ENCODE measurements around the gene POP4.

The POP4 gene

GRCh38 chr19:29566496-29567054 lies 39.5 kb upstream of the POP4 start:
- H3K36me3 ChIP-seq (ENCODE audit: control insufficient read depth in 2 of 2, insufficient read depth in 2 of 2, low read length in 2 of 2) = no peaks in the 10 kb centered on the region
- H3K27ac ChIP-seq (ENCODE audit: low read length) = no peak overlapping the region
- H3K4me3 ChIP-seq (ENCODE audit: low read length in 2 of 2) = no peak overlapping the region
- H3K27me3 ChIP-seq (ENCODE audit: control insufficient read depth in 1 of 2, insufficient read depth in 2 of 2, low read length in 2 of 2) = peaks cover 8 to 21% of the 10 kb centered on the region in 2 donors
- no peaks in the 10 kb centered on the region for H3K9me3 ChIP-seq (ENCODE audit: control insufficient read depth in 2 of 2, low read length in 2 of 2)
- no peak overlapping the region for H3K9ac ChIP-seq (ENCODE audit: low read length in 2 of 2)
- no peaks in the 10 kb centered on the region for H3K4me1 ChIP-seq (ENCODE audit: control insufficient read depth, insufficient read depth, low read length)

GRCh38 chr19:29567366-29567915 lies 38.6 kb upstream of the POP4 start:
- Histone ChIP-seq H3K27ac (ENCODE audit: low read length) (no peak overlapping the region), H3K27me3 (ENCODE audit: control insufficient read depth in 1 of 2, insufficient read depth in 2 of 2, low read length in 2 of 2) (peaks cover 8 to 21% of the 10 kb centered on the region in 2 donors), H3K36me3 (ENCODE audit: control insufficient read depth in 2 of 2, insufficient read depth in 2 of 2, low read length in 2 of 2) (no peaks in the 10 kb centered on the region), H3K4me1 (ENCODE audit: control insufficient read depth, insufficient read depth, low read length) (no peaks in the 10 kb centered on the region), H3K4me3 (ENCODE audit: low read length in 2 of 2) (no peak overlapping the region), H3K9ac (ENCODE audit: low read length in 2 of 2) (no peak overlapping the region), H3K9me3 (ENCODE audit: control insufficient read depth in 2 of 2, low read length in 2 of 2) (no peaks in the 10 kb centered on the region)

- Histone ChIP-seq H3K36me3 (ENCODE audit: control insufficient read depth in 2 of 2, insufficient read depth in 2 of 2, low read length in 2 of 2) (no peaks in the 10 kb centered on the region), H3K4me3 (ENCODE audit: low read length in 2 of 2) (no peak overlapping the region), H3K27ac (ENCODE audit: low read length) (no peak overlapping the region), H3K27me3 (ENCODE audit: control insufficient read depth in 1 of 2, insufficient read depth in 2 of 2, low read length in 2 of 2) (peaks cover 11 to 22% of the 10 kb centered on the region in 2 donors), H3K9me3 (ENCODE audit: control insufficient read depth in 2 of 2, low read length in 2 of 2) (no peaks in the 10 kb centered on the region), H3K4me1 (ENCODE audit: control insufficient read depth, insufficient read depth, low read length) (no peaks in the 10 kb centered on the region), H3K9ac (ENCODE audit: low read length in 2 of 2) (no peak overlapping the region)
These were observed 37.8 kb upstream of the POP4 start for GRCh38 chr19:29568036-29569025.

GRCh38 chr19:29569038-29569911 lies 36.8 kb upstream of the POP4 start:
- H3K4me3 ChIP-seq (ENCODE audit: low read length in 2 of 2) = no peak overlapping the region
- H3K36me3 ChIP-seq (ENCODE audit: control insufficient read depth in 2 of 2, insufficient read depth in 2 of 2, low read length in 2 of 2) = no peaks in the 10 kb centered on the region
- H3K9me3 ChIP-seq (ENCODE audit: control insufficient read depth in 2 of 2, low read length in 2 of 2) = no peaks in the 10 kb centered on the region
- peaks cover 8 to 21% of the 10 kb centered on the region in 2 donors for H3K27me3 ChIP-seq (ENCODE audit: control insufficient read depth in 1 of 2, insufficient read depth in 2 of 2, low read length in 2 of 2)
- no peak overlapping the region for H3K27ac ChIP-seq (ENCODE audit: low read length)
- no peaks in the 10 kb centered on the region for H3K4me1 ChIP-seq (ENCODE audit: control insufficient read depth, insufficient read depth, low read length)
- H3K9ac ChIP-seq (ENCODE audit: low read length in 2 of 2) = no peak overlapping the region

- H3K27ac ChIP-seq (ENCODE audit: low read length) = no peak overlapping the region
- no peak overlapping the region for H3K4me3 ChIP-seq (ENCODE audit: low read length in 2 of 2)
- no peaks in the 10 kb centered on the region for H3K4me1 ChIP-seq (ENCODE audit: control insufficient read depth, insufficient read depth, low read length)
- no peaks in the 10 kb centered on the region for H3K36me3 ChIP-seq (ENCODE audit: control insufficient read depth in 2 of 2, insufficient read depth in 2 of 2, low read length in 2 of 2)
- no peaks in the 10 kb centered on the region for H3K9me3 ChIP-seq (ENCODE audit: control insufficient read depth in 2 of 2, low read length in 2 of 2)
- H3K27me3 ChIP-seq (ENCODE audit: control insufficient read depth in 1 of 2, insufficient read depth in 2 of 2, low read length in 2 of 2) = peaks cover 14 to 23% of the 10 kb centered on the region in 2 donors
- no peak overlapping the region for H3K9ac ChIP-seq (ENCODE audit: low read length in 2 of 2)
These were observed 34.9 kb upstream of the POP4 start for GRCh38 chr19:29571181-29571580.

GRCh38 chr19:29573486-29573885 lies 32.6 kb upstream of the POP4 start:
- Histone ChIP-seq H3K9ac (ENCODE audit: low read length in 2 of 2) (no peak overlapping the region), H3K27ac (ENCODE audit: low read length) (no peak overlapping the region), H3K27me3 (ENCODE audit: control insufficient read depth in 1 of 2, insufficient read depth in 2 of 2, low read length in 2 of 2) (peaks cover 14 to 22% of the 10 kb centered on the region in 2 donors), H3K4me3 (ENCODE audit: low read length in 2 of 2) (no peak overlapping the region), H3K36me3 (ENCODE audit: control insufficient read depth in 2 of 2, insufficient read depth in 2 of 2, low read length in 2 of 2) (no peaks in the 10 kb centered on the region), H3K9me3 (ENCODE audit: control insufficient read depth in 2 of 2, low read length in 2 of 2) (no peaks in the 10 kb centered on the region), H3K4me1 (ENCODE audit: control insufficient read depth, insufficient read depth, low read length) (no peaks in the 10 kb centered on the region)

- H3K9me3 ChIP-seq (ENCODE audit: control insufficient read depth in 2 of 2, low read length in 2 of 2) = no peaks in the 10 kb centered on the region
- no peak overlapping the region for H3K4me3 ChIP-seq (ENCODE audit: low read length in 2 of 2)
- no peaks in the 10 kb centered on the region for H3K36me3 ChIP-seq (ENCODE audit: control insufficient read depth in 2 of 2, insufficient read depth in 2 of 2, low read length in 2 of 2)
- peaks cover 14 to 24% of the 10 kb centered on the region in 2 donors for H3K27me3 ChIP-seq (ENCODE audit: control insufficient read depth in 1 of 2, insufficient read depth in 2 of 2, low read length in 2 of 2)
- H3K9ac ChIP-seq (ENCODE audit: low read length in 2 of 2) = no peak overlapping the region
- H3K4me1 ChIP-seq (ENCODE audit: control insufficient read depth, insufficient read depth, low read length) = no peaks in the 10 kb centered on the region
- no peak overlapping the region for H3K27ac ChIP-seq (ENCODE audit: low read length)
These were observed 31.6 kb upstream of the POP4 start for GRCh38 chr19:29574510-29574909.

- Histone ChIP-seq H3K4me1 (ENCODE audit: control insufficient read depth, insufficient read depth, low read length) (no peaks in the 10 kb centered on the region), H3K4me3 (ENCODE audit: low read length in 2 of 2) (no peak overlapping the region), H3K9me3 (ENCODE audit: control insufficient read depth in 2 of 2, low read length in 2 of 2) (no peaks in the 10 kb centered on the region), H3K27ac (ENCODE audit: low read length) (no peak overlapping the region), H3K36me3 (ENCODE audit: control insufficient read depth in 2 of 2, insufficient read depth in 2 of 2, low read length in 2 of 2) (no peaks in the 10 kb centered on the region), H3K9ac (ENCODE audit: low read length in 2 of 2) (no peak overlapping the region), H3K27me3 (ENCODE audit: control insufficient read depth in 1 of 2, insufficient read depth in 2 of 2, low read length in 2 of 2) (peaks cover 14 to 24% of the 10 kb centered on the region in 2 donors)
These were observed 30.0 kb upstream of the POP4 start for GRCh38 chr19:29576046-29576606.

- H3K27me3 ChIP-seq (ENCODE audit: control insufficient read depth in 1 of 2, insufficient read depth in 2 of 2, low read length in 2 of 2) = peaks cover 14 to 24% of the 10 kb centered on the region in 2 donors
- H3K9ac ChIP-seq (ENCODE audit: low read length in 2 of 2) = no peak overlapping the region
- no peak overlapping the region for H3K27ac ChIP-seq (ENCODE audit: low read length)
These were observed 29.1 kb upstream of the POP4 start for GRCh38 chr19:29576761-29577648.

More at GRCh38 chr19:29576761-29577648, 29.1 kb upstream of the POP4 start:
- Histone ChIP-seq H3K4me1 (ENCODE audit: control insufficient read depth, insufficient read depth, low read length) (no peaks in the 10 kb centered on the region), H3K36me3 (ENCODE audit: control insufficient read depth in 2 of 2, insufficient read depth in 2 of 2, low read length in 2 of 2) (no peaks in the 10 kb centered on the region), H3K9me3 (ENCODE audit: control insufficient read depth in 2 of 2, low read length in 2 of 2) (no peaks in the 10 kb centered on the region), H3K4me3 (ENCODE audit: low read length in 2 of 2) (no peak overlapping the region)

Data from stomach smooth muscle (tissue), 2 donors.